22Rv1 (cell line): ENCODE results near the gene TEX54.

Source experiments
- ZFX ChIP-seq: fragments of 450-650 bp; IDR thresholded peaks from 2 replicates; pipeline ENCODE4 v1.6.1; 2017; ENCODE audit warnings: antibody characterized with exemption, borderline replicate concordance
- TF ChIP-seq, protein P1 (sequence below): fragments of 450-650 bp; IDR thresholded peaks from 2 replicates; pipeline ENCODE4 v1.5.1; 2017; ENCODE audit warnings: mild to moderate bottlenecking

GRCh38 chr11:62805961-62806441 lies 26.6 kb downstream of the TEX54 start:
- TF ChIP-seq, protein P1, sequence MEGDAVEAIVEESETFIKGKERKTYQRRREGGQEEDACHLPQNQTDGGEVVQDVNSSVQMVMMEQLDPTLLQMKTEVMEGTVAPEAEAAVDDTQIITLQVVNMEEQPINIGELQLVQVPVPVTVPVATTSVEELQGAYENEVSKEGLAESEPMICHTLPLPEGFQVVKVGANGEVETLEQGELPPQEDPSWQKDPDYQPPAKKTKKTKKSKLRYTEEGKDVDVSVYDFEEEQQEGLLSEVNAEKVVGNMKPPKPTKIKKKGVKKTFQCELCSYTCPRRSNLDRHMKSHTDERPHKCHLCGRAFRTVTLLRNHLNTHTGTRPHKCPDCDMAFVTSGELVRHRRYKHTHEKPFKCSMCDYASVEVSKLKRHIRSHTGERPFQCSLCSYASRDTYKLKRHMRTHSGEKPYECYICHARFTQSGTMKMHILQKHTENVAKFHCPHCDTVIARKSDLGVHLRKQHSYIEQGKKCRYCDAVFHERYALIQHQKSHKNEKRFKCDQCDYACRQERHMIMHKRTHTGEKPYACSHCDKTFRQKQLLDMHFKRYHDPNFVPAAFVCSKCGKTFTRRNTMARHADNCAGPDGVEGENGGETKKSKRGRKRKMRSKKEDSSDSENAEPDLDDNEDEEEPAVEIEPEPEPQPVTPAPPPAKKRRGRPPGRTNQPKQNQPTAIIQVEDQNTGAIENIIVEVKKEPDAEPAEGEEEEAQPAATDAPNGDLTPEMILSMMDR, result no peak
- TF ChIP-seq ZFX, result no peak
